CD4-positive, alpha-beta T cell treated with Interleukin-12 subunit alpha and Interleukin-12 subunit beta, for 1 hour (primary cell): ENCODE results near the gene RASD2.

Source experiments
- DNase-seq: peaks from one replicate; pipeline ENCODE4 v3.0.0-alpha.2; 2020

The RASD2 gene

GRCh38 chr22:35587896-35588295 lies 47.3 kb downstream of the RASD2 start:
- DNase-seq, result no peak

- no peak for DNase-seq
These were observed 48.6 kb downstream of the RASD2 start for GRCh38 chr22:35589071-35589755.

- no peak for DNase-seq
These were observed 49.1 kb downstream of the RASD2 start for GRCh38 chr22:35589756-35590093.

- DNase-seq, result no peak
These were observed 50.1 kb downstream of the RASD2 start for GRCh38 chr22:35590634-35591295.

- DNase-seq, result no peak
These were observed 51.2 kb downstream of the RASD2 start for GRCh38 chr22:35591714-35592417.

- DNase-seq, result no peak
These were observed 51.9 kb downstream of the RASD2 start for GRCh38 chr22:35592418-35592967.

- no peak for DNase-seq
These were observed 52.6 kb downstream of the RASD2 start for GRCh38 chr22:35593071-35593890.

GRCh38 chr22:35593891-35594470 lies 53.4 kb downstream of the RASD2 start:
- no peak for DNase-seq

- DNase-seq, result no peak
These were observed 54.1 kb downstream of the RASD2 start for GRCh38 chr22:35594686-35595085.

GRCh38 chr22:35596821-35597220 lies 56.2 kb downstream of the RASD2 start:
- DNase-seq, result no peak

GRCh38 chr22:35597692-35598395 lies 57.2 kb downstream of the RASD2 start:
- no peak for DNase-seq

- DNase-seq, result no peak
These were observed 57.7 kb downstream of the RASD2 start for GRCh38 chr22:35598396-35598710.

- no peak for DNase-seq
These were observed 58.7 kb downstream of the RASD2 start for GRCh38 chr22:35599364-35599763.

- no peak for DNase-seq
These were observed 59.8 kb downstream of the RASD2 start for GRCh38 chr22:35600476-35600875.

GRCh38 chr22:35601013-35601580 lies 60.5 kb downstream of the RASD2 start:
- no peak for DNase-seq

GRCh38 chr22:35601743-35602615 lies 61.3 kb downstream of the RASD2 start:
- DNase-seq, result peak; percentile 10
